Measurements from ENCODE around the gene INPP4B.

INPP4B gene

GRCh38 chr4:142497606-142498005 is 348.5 kb downstream of the INPP4B start:
- no peak for DNase-seq (ENCODE audit: low spot score)
- no peak for TF ChIP-seq CTCF (IDR thresholded peaks at IDR 0.05; ENCODE audit: borderline replicate concordance, control extremely low read depth, extremely low read depth, insufficient read depth, missing control alignments)
- in situ Hi-C loops (cut with MboI; ENCODE audit: low sequenced_read_pairs, unreplicated experiment) = no loop called here

GRCh38 chr4:142493255-142494110 is 352.6 kb downstream of the INPP4B start:
- no peak for TF ChIP-seq CTCF (IDR thresholded peaks at IDR 0.05; ENCODE audit: borderline replicate concordance, control extremely low read depth, extremely low read depth, insufficient read depth, missing control alignments)
- no peak for DNase-seq (ENCODE audit: low spot score)
- in situ Hi-C loops (cut with MboI; ENCODE audit: low sequenced_read_pairs, unreplicated experiment) = no loop called here

- no peak for DNase-seq (ENCODE audit: low spot score)
- in situ Hi-C loops (cut with MboI; ENCODE audit: low sequenced_read_pairs, unreplicated experiment) = no loop called here
- TF ChIP-seq CTCF (IDR thresholded peaks at IDR 0.05; ENCODE audit: borderline replicate concordance, control extremely low read depth, extremely low read depth, insufficient read depth, missing control alignments) = no peak
Observed at GRCh38 chr4:142485452-142485851, 360.6 kb downstream of the INPP4B start.

- no peak for DNase-seq (ENCODE audit: low spot score)
- in situ Hi-C loops (cut with MboI; ENCODE audit: low sequenced_read_pairs, unreplicated experiment) = no loop called here
- TF ChIP-seq CTCF (IDR thresholded peaks at IDR 0.05; ENCODE audit: borderline replicate concordance, control extremely low read depth, extremely low read depth, insufficient read depth, missing control alignments) = no peak
Observed at GRCh38 chr4:142480244-142480643, 365.9 kb downstream of the INPP4B start.

GRCh38 chr4:142475663-142476062 is 370.4 kb downstream of the INPP4B start:
- DNase-seq (ENCODE audit: low spot score) = no peak
- TF ChIP-seq CTCF (IDR thresholded peaks at IDR 0.05; ENCODE audit: borderline replicate concordance, control extremely low read depth, extremely low read depth, insufficient read depth, missing control alignments) = no peak
- in situ Hi-C loops (cut with MboI; ENCODE audit: low sequenced_read_pairs, unreplicated experiment) = no loop called here

- in situ Hi-C loops (cut with MboI; ENCODE audit: low sequenced_read_pairs, unreplicated experiment) = no loop called here
- no peak for DNase-seq (ENCODE audit: low spot score)
- no peak for TF ChIP-seq CTCF (IDR thresholded peaks at IDR 0.05; ENCODE audit: borderline replicate concordance, control extremely low read depth, extremely low read depth, insufficient read depth, missing control alignments)
Observed at GRCh38 chr4:142474398-142475087, 371.6 kb downstream of the INPP4B start.
